Fibroblast of mammary gland (primary cell): ENCODE data around the gene BCL2L12.

ENCODE experiments used
- DNase-seq: peaks from one replicate; pipeline ENCODE4 v3.0.0-alpha.2; 2010; ENCODE audit warnings: low read depth
- H3K4me3 ChIP-seq: 2 replicates; pipeline ENCODE4 v1.5.1; 2011; ENCODE audit warnings: low read depth, mild to moderate bottlenecking, low read length, moderate library complexity; ENCODE audit not compliant: control insufficient read depth
- TF ChIP-seq, protein P1 (sequence below): conservative IDR thresholded peaks from 2 replicates; pipeline ENCODE4 v1.5.1; 2011; ENCODE audit warnings: low read depth, low read length, inconsistent platforms; ENCODE audit not compliant: control insufficient read depth, insufficient read depth

Gene BCL2L12

DNA sequence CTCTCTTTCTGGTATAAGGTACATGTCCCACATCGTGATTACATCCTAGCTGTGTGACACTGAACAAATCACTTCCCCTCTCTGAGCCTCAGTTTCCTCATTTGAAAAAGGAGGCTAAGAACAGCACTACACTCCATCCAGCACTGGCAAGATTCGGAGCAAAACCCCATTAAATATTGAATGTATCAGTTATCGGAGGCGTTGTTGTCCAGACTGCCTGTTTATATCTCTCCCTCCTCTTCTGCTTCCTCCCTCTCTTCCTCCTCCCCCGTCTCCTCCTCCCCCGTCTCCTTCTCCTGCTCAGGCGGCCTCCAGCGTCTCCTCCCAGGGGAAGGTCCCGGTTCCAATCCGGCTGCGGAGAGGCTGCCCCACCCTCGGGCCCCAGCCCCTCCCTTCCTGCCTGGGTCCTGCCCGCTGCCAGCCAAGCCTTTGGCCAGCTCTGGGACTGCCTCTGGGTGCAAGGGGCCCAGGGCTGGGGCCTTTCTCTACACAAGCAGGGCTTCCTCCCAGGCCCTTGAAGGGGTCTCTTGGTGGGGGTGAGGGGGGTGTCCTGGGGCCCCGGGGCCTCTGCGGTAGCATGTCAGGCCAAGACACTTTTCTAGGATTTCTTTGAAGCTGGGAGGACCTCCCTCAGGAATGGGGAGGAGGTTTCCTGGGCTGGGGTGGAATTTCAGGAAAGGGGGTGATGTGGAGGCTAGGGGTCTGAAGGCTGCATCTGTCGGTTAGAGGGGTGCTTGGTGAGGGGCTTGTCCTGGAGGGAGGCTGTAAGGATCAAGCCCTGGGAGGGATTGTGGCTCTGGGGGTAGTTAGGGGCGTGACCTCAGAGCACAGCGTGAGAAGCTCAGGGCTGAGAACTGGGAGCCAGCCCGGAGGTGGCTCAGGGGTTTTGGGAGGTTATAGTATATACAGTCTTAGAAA is 27.7 kb upstream of the BCL2L12 start:
- peak; percentile 75 for DNase-seq
- H3K4me3 ChIP-seq = peak overlapping the region; percentile 76
- TF ChIP-seq, protein P1, sequence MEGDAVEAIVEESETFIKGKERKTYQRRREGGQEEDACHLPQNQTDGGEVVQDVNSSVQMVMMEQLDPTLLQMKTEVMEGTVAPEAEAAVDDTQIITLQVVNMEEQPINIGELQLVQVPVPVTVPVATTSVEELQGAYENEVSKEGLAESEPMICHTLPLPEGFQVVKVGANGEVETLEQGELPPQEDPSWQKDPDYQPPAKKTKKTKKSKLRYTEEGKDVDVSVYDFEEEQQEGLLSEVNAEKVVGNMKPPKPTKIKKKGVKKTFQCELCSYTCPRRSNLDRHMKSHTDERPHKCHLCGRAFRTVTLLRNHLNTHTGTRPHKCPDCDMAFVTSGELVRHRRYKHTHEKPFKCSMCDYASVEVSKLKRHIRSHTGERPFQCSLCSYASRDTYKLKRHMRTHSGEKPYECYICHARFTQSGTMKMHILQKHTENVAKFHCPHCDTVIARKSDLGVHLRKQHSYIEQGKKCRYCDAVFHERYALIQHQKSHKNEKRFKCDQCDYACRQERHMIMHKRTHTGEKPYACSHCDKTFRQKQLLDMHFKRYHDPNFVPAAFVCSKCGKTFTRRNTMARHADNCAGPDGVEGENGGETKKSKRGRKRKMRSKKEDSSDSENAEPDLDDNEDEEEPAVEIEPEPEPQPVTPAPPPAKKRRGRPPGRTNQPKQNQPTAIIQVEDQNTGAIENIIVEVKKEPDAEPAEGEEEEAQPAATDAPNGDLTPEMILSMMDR = no peak

DNA sequence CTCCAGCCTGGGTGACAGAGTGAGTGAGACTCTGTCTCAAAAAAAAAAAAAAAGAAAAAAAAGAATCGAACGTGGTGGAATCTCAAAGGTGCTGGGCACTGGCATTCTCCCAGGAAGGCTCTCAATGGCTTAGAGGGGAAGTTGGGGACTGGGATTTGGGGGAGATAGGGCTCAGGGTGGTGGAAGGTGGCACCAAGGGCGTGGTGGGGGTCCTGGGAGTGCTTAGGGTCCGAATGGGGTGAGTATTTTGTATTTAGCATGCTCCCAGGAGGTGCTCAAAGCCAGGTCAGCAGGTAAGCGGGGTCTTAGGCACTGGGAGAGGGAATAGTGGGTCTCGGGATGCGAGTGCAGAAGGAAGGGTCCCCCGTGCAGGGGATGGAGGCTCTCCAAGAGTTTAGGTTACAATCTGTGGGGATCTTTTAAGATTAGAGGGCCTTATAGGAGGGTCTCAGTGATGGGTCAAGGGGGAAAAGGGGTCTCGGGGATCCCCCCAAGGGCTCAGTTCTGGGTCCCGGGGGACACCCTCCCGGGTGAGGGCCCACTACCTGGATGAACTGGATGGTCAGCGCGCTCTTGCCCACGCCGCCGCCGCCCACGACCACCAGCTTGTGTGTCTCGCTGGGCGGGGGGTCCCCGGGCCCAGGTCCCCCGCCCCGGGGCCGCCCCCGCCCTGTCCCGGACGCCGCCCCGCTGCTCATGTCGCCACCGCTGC is 26.2 kb upstream of the BCL2L12 start:
- TF ChIP-seq, protein P1 = no peak

GRCh38 chr19:49640113-49640898 is 25.4 kb upstream of the BCL2L12 start, which contains the start of gene RRAS:
RRAS (minus strand) TSS chr19:49640143; CDS start chr19:49640098, 45 bp downstream.
- peak within 1 kb of the TSS; percentile 76 for H3K4me3 ChIP-seq
- TF ChIP-seq, protein P1 = no peak
- peak; percentile 100 for DNase-seq

More for the DNA sequence above, 26.2 kb upstream of the BCL2L12 start:
- no peak for DNase-seq
- H3K4me3 ChIP-seq = peak overlapping the region; percentile 76

- DNase-seq = peak; percentile 99
- TF ChIP-seq, protein P1 = no peak
- peak within 1 kb of the TSS; percentile 99 for H3K4me3 ChIP-seq
Observed at GRCh38 chr19:49641688-49642491, 23.8 kb upstream of the BCL2L12 start, which contains the start of gene SCAF1. SCAF1 (plus strand) TSS chr19:49642209; CDS start chr19:49645027, 2,818 bp downstream.

DNA sequence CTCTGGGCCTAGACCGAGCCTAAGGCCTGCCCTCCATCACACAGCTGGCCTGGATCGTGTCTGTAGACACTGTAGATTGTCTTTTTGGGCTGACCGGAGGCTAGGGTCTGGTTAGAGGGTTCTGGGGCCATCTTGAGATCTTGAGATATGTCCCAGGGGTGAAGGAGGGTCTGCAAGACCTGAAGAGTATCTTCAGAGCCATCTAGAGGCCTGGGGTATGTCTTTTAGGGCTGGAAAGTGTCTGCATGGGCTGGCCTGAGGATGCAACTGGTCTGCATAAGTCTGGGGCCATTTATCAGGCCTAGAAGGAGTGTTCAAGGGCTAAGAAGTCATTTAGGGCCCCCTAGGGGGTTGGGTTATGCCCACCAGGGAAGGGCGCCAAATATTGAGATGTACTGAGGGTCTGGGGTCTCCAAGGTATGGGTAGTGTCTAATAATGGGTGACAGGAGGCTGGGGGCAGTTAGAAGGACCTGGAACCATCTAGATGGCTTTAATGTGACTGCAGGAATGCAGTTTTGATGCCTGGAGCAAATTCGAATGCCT is 23.2 kb upstream of the BCL2L12 start:
- TF ChIP-seq, protein P1 = no peak
- DNase-seq = no peak
- H3K4me3 ChIP-seq = peak overlapping the region; percentile 99
